GM12878 (cell line): ENCODE measurements around the gene DENND1A. TPM values are rescaled to one million over a fixed set of nuclear protein-coding genes. Genes with fewer than 3 reads are reported as not detected.

Experiments
- DPF2 ChIP-seq: fragments of 450-650 bp; IDR thresholded peaks from 2 replicates; pipeline ENCODE4 v1.6.1; 2017; ENCODE audit warnings: mild to moderate bottlenecking
- HSF1 ChIP-seq: fragments of 150-350 bp; IDR thresholded peaks from 2 replicates; pipeline ENCODE4 v1.6.1; 2014; ENCODE audit warnings: mild to moderate bottlenecking, low read depth, low read length
- KDM1A ChIP-seq: fragments of 200-600 bp; sonication (generic); IDR thresholded peaks from 2 replicates; pipeline ENCODE4 v1.6.1; 2016; ENCODE audit warnings: borderline replicate concordance
- RAD21 ChIP-seq: IDR thresholded peaks from 2 replicates; pipeline ENCODE4 v1.6.1; 2011; ENCODE audit warnings: mild to moderate bottlenecking, low read depth, low read length, moderate library complexity; ENCODE audit not compliant: insufficient read depth
- polyA plus RNA-seq, 11 experiments: library from polyadenylated mRNA; depleted of rRNA in 4 of 11; unstranded in 6 of 11; stranded (reverse) in 5 of 11; fragments of >200 nt; fragmentation: Nextera tagmentation in 4 of 11; fragmentation: Illumina TruSeq in 1 of 11; extraction: Ambion mirVana in 4 of 11; extraction: Trizol in 1 of 11; gene quantifications; 1 replicate in 1 of 11; 2 replicates in 10 of 11; pipeline versions ENCODE4 v1.2.1 to v1.2.3, GENCODE V29; 2011 to 2016; ENCODE audit warnings: inconsistent platforms in 2 of 11, missing spikeins in 2 of 11, low read depth in 1 of 11
- total RNA-seq, 4 experiments: library from RNA; depleted of rRNA in 3 of 4; stranded (reverse); fragments of >200 nt in 3 of 4; fragmentation: Illumina TruSeq in 1 of 4; extraction: Trizol in 1 of 4; gene quantifications; 2 replicates each; pipeline versions ENCODE4 v1.2.1 to v1.2.3, GENCODE V29; 2013 to 2021
- TF ChIP-seq, protein P1 (sequence below): fragments of 450-650 bp; IDR thresholded peaks from 2 replicates; pipeline ENCODE4 v1.6.1; 2018; ENCODE audit warnings: mild to moderate bottlenecking, low read depth, moderate library complexity; ENCODE audit not compliant: partially characterized antibody
- TF ChIP-seq, protein P2 (sequence below): IDR thresholded peaks from 2 replicates; pipeline ENCODE4 v1.6.1; 2012; ENCODE audit warnings: low read depth, low read length, improper control_type of control experiment

The DENND1A gene
- total and polyA plus RNA-seq, 10 of the 15 experiments (the other 5 are each of a cell fraction or from before 2014, with no cell fraction given) = 14.1 to 48.6 (median 35.2) TPM

GRCh38 chr9:123960965-123961364 lies 31.0 kb upstream of the DENND1A start (continued):
- TF ChIP-seq, protein P1, sequence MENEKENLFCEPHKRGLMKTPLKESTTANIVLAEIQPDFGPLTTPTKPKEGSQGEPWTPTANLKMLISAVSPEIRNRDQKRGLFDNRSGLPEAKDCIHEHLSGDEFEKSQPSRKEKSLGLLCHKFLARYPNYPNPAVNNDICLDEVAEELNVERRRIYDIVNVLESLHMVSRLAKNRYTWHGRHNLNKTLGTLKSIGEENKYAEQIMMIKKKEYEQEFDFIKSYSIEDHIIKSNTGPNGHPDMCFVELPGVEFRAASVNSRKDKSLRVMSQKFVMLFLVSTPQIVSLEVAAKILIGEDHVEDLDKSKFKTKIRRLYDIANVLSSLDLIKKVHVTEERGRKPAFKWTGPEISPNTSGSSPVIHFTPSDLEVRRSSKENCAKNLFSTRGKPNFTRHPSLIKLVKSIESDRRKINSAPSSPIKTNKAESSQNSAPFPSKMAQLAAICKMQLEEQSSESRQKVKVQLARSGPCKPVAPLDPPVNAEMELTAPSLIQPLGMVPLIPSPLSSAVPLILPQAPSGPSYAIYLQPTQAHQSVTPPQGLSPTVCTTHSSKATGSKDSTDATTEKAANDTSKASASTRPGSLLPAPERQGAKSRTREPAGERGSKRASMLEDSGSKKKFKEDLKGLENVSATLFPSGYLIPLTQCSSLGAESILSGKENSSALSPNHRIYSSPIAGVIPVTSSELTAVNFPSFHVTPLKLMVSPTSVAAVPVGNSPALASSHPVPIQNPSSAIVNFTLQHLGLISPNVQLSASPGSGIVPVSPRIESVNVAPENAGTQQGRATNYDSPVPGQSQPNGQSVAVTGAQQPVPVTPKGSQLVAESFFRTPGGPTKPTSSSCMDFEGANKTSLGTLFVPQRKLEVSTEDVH = no peak
- TF ChIP-seq KDM1A = no peak
- TF ChIP-seq HSF1 = no peak
- TF ChIP-seq, protein P2, sequence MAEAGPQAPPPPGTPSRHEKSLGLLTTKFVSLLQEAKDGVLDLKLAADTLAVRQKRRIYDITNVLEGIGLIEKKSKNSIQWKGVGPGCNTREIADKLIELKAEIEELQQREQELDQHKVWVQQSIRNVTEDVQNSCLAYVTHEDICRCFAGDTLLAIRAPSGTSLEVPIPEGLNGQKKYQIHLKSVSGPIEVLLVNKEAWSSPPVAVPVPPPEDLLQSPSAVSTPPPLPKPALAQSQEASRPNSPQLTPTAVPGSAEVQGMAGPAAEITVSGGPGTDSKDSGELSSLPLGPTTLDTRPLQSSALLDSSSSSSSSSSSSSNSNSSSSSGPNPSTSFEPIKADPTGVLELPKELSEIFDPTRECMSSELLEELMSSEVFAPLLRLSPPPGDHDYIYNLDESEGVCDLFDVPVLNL = no peak
- TF ChIP-seq RAD21 = no peak
- TF ChIP-seq DPF2 = no peak
